ENCODE results near the gene BST1.

Gene BST1

DNA sequence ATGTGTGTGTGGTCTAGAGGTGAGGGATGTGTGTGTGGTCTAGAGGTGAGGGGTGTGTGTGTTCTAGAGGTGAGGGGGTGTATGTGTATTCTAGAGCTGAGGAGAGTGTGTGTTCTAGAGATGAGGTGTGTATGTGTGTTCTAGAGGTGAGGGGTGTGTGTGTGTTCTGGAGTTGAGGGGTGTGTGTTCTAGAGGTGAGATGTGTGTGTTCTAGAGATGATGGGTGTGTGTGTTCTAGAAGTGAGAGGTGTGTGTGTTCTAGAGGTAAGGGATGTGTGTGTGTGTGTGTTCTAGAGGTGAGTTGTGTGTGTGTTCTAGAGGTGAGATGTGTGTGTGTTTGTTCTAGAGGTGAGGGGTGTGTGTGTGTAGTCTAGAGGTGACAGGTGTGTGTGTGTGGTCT is 1.3 kb downstream of the BST1 start:
- Histone ChIP-seq H3K9me3 (ENCODE audit: severe bottlenecking) (no peaks in the 10 kb centered on the region), H3K27ac (no peak overlapping the region), H3K4me3 (ENCODE audit: low read depth, low read length) (no peak overlapping the region), H3K27me3 (ENCODE audit: insufficient read depth, low read depth, severe bottlenecking) (no peaks in the 10 kb centered on the region), H3K36me3 (no peaks in the 10 kb centered on the region)
- TF ChIP-seq, protein P1, sequence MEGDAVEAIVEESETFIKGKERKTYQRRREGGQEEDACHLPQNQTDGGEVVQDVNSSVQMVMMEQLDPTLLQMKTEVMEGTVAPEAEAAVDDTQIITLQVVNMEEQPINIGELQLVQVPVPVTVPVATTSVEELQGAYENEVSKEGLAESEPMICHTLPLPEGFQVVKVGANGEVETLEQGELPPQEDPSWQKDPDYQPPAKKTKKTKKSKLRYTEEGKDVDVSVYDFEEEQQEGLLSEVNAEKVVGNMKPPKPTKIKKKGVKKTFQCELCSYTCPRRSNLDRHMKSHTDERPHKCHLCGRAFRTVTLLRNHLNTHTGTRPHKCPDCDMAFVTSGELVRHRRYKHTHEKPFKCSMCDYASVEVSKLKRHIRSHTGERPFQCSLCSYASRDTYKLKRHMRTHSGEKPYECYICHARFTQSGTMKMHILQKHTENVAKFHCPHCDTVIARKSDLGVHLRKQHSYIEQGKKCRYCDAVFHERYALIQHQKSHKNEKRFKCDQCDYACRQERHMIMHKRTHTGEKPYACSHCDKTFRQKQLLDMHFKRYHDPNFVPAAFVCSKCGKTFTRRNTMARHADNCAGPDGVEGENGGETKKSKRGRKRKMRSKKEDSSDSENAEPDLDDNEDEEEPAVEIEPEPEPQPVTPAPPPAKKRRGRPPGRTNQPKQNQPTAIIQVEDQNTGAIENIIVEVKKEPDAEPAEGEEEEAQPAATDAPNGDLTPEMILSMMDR (IDR thresholded peaks at IDR 0.05; ENCODE audit: low read depth, low read length) = no peak
- no peak for DNase-seq

DNA sequence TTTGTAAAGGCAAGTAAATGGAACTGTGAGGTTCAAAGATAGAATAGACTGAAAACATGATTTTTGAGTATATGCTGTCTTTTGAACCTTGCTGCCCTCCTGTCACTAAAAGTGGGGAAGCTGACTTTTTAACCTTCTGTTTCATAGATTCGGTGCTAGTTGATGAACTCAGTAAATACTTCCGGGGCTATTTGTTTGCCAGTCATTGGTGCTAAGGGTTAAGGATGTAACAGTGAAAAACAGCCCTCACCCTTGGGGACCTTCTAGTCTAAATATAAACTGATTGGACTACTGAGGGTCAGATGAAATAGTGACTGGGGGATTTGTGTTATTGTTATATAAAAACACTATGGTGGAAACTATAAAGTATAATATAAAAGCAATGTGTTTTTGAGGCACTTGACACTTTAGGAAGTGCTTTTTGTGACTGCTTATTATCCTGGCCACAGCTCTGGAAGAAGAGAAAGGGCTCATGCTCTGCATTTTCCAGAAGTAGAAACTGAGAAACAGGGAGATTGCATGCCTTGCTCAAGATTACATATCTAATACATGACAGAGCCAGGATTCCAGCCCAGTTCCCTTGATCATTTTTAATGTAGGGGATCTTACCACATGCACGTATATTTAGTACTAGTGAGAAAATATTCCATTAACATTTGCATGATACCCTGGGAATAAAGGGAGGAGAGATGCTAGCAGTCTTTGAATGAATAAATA is 3.9 kb downstream of the BST1 start:
- H3K27ac ChIP-seq = no peak overlapping the region
- H3K9me3 ChIP-seq (ENCODE audit: severe bottlenecking) = no peaks in the 10 kb centered on the region
- no peaks in the 10 kb centered on the region for H3K27me3 ChIP-seq (ENCODE audit: insufficient read depth, low read depth, severe bottlenecking)
- no peak overlapping the region for H3K4me3 ChIP-seq (ENCODE audit: low read depth, low read length)
- TF ChIP-seq, protein P1 (IDR thresholded peaks at IDR 0.05; ENCODE audit: low read depth, low read length) = no peak
- no peaks in the 10 kb centered on the region for H3K36me3 ChIP-seq
- DNase-seq = no peak

DNA sequence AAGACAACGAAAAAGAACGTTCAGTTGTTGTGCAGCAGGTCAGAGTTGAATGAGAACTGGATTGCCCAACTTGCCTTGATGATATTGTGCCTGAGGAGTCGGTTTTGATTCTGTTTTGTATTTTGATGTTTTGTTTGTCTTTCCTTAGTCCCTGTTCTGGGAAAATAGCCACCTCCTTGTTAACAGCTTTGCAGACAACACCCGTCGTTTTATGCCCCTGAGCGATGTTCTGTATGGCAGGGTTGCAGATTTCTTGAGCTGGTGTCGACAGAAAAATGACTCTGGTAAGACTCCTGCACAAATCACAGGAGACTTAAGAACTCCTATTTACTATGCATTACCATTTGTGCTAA is 4.5 kb downstream of the BST1 start:
- Histone ChIP-seq H3K4me3 (ENCODE audit: low read depth, low read length) (no peak overlapping the region), H3K9me3 (ENCODE audit: severe bottlenecking) (no peaks in the 10 kb centered on the region), H3K36me3 (no peaks in the 10 kb centered on the region), H3K27me3 (ENCODE audit: insufficient read depth, low read depth, severe bottlenecking) (no peaks in the 10 kb centered on the region), H3K27ac (no peak overlapping the region)
- TF ChIP-seq, protein P1 (IDR thresholded peaks at IDR 0.05; ENCODE audit: low read depth, low read length) = no peak
- no peak for DNase-seq

DNA sequence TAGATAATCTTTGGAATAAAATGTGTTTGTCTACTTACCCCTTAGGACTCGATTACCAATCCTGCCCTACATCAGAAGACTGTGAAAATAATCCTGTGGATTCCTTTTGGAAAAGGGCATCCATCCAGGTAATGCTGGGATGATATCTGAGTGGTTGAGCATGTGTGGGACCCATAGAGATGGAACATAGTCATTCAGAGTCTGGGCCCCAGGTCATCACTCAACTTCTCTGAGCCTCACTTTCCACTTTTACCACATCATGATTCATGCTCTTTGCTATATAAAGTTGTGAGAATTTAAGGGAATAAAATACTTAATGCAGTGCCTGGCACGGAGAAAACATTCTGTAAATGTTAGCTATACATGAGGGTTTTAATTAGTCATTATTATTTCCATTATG is 8.9 kb downstream of the BST1 start:
- H3K27ac ChIP-seq = no peak overlapping the region
- H3K4me3 ChIP-seq (ENCODE audit: low read depth, low read length) = no peak overlapping the region
- no peaks in the 10 kb centered on the region for H3K9me3 ChIP-seq (ENCODE audit: severe bottlenecking)
- H3K27me3 ChIP-seq (ENCODE audit: insufficient read depth, low read depth, severe bottlenecking) = no peaks in the 10 kb centered on the region
- DNase-seq = no peak
- no peaks in the 10 kb centered on the region for H3K36me3 ChIP-seq
- TF ChIP-seq, protein P1 (IDR thresholded peaks at IDR 0.05; ENCODE audit: low read depth, low read length) = no peak

DNA sequence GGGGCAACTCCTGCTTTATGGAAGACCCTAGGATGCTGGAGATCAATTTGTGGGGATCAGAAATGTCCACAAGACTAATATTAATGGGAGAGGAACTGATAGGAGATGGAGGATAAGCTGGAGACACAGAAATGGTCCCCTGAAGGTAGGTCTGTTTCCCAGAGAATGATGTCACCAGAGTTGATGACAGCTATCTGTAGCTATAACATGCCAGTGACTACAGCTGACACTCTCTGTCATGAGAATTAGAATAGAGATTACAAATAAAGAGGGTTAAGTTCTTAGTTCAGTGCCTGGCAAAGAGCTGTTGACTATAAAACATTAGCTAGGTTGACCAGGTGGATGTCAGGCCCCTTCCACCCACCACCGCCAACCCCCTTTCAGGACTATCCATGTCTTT is 9.3 kb downstream of the BST1 start:
- no peaks in the 10 kb centered on the region for H3K27me3 ChIP-seq (ENCODE audit: insufficient read depth, low read depth, severe bottlenecking)
- H3K4me3 ChIP-seq (ENCODE audit: low read depth, low read length) = no peak overlapping the region
- peak; percentile 32 for DNase-seq
- TF ChIP-seq, protein P1 (IDR thresholded peaks at IDR 0.05; ENCODE audit: low read depth, low read length) = no peak
- peak overlapping the region; percentile 21; the same call in 1 of the 2 replicates for H3K27ac ChIP-seq
- H3K36me3 ChIP-seq = no peaks in the 10 kb centered on the region
- no peaks in the 10 kb centered on the region for H3K9me3 ChIP-seq (ENCODE audit: severe bottlenecking)

DNA sequence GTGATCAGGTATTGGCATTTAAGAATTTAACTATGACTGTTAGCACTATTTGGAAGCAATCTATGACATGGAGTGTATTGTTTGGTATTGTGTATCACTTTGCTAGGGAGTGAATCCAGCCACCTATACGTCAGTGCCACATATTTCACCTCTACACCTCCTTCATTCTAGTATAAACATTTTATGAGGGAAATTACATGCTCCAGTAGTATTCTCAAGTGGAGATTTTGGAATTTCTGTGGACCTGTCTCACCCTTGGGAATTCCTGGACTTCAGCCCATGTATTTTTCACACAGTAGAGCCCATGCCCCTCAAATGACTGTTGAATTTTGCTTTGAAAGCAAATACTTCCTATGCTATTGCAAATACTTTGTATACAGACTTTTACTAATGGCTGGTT is 11.3 kb downstream of the BST1 start:
- Histone ChIP-seq H3K27me3 (ENCODE audit: insufficient read depth, low read depth, severe bottlenecking) (no peaks in the 10 kb centered on the region), H3K9me3 (ENCODE audit: severe bottlenecking) (no peaks in the 10 kb centered on the region), H3K4me3 (ENCODE audit: low read depth, low read length) (no peak overlapping the region), H3K27ac (no peak overlapping the region), H3K36me3 (no peaks in the 10 kb centered on the region)
- TF ChIP-seq, protein P1 (IDR thresholded peaks at IDR 0.05; ENCODE audit: low read depth, low read length) = no peak
- no peak for DNase-seq

Data from WERI-Rb-1 (cell line).